Measurements from ENCODE around the gene KLK5. TPM values are rescaled to one million over a fixed set of nuclear protein-coding genes. Genes with fewer than 3 reads are reported as not detected.

Gene KLK5
- total and polyA plus RNA-seq, 2 of the 13 experiments (the other 11 are each of a cell fraction or from before 2014, with no cell fraction given): not detected

DNA sequence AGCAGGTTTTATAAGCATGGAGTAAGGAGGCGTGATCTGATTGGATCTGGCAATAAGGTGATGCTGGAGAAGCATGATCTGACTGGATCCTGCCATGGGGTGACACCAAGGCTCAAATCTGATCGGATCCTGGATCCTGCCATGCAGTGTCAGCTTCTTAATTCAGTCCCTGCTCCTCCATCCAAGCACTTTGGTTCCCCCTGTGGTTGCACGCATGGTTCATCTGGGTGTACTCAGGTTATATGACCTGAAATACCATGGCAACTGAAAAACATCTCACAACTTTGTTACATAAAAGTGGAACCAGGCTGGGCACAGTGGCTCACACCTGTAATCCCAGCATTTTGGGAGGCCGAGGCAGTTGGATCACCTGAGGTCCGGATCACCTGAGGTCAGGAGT lies 24.0 kb downstream of the KLK5 start:
- Histone ChIP-seq H2AFZ (ENCODE audit: low read length) (no peak overlapping the region), H3K36me3 (replicated peaks in 1 of 2; ENCODE audit: control insufficient read depth in 1 of 2, insufficient read depth in 2 of 2, low read length in 2 of 2) (no peaks in the 10 kb centered on the region), H3K4me2 (ENCODE audit: low read depth, low read length) (no peak overlapping the region), H3K27ac (ENCODE audit: extremely low read length, insufficient read depth, low read length) (no peak overlapping the region), H4K20me1 (ENCODE audit: insufficient read depth, low read length) (no peaks in the 10 kb centered on the region), H3K4me3 (replicated peaks in 1 of 3; ENCODE audit: insufficient read depth in 1 of 3, low read depth in 2 of 3, low read length in 3 of 3) (no peak overlapping the region), H3K9ac (ENCODE audit: insufficient read depth, low read depth, low read length) (no peak overlapping the region), H3K9me3 (ENCODE audit: low read length) (no peaks in the 10 kb centered on the region), H3K79me2 (ENCODE audit: insufficient read depth, low read length) (no peaks in the 10 kb centered on the region), H3K27me3 (ENCODE audit: control insufficient read depth in 1 of 2, insufficient read depth in 2 of 2, low read length in 2 of 2) (no peaks in the 10 kb centered on the region; a peak in 1 of 5 replicates), H3K4me1 (ENCODE audit: insufficient read depth, low read length) (no peaks in the 10 kb centered on the region)
- FAIRE-seq: no peak
- DNase-seq (ENCODE audit: low spot score): no peak
- in situ Hi-C loops (cut with HindIII; ENCODE audit: extremely low pct_ligation_motif_present, low pct_unique_long_range_greater_than_20kb) (loop anchor here (25.0 kb wide), 1 partner anchor 158 kb away; the partner anchor contains the start of gene KLK14), intact Hi-C loops (cut with micrococcal nuclease; ENCODE audit: unreplicated experiment) (no loop called here)
- CTCF ChIA-PET (ENCODE audit: low intra/inter-chr PET ratio, low total read pairs): interaction anchor here (0.8 kb wide), 1 partner anchor 88 kb away, joined by 3 read pairs; no protein-coding TSS in a partner anchor
- no peak for ATAC-seq
- 45% methylated on average over 3 of the region's 5 CpGs for WGBS (ENCODE audit: low lambda C conversion rate)
- POLR2A ChIA-PET: no interaction called here
- no TSS peak for BruUV-seq (replicated peaks)
- TF ChIP-seq ZMYM2 (CRISPR knock-in tag; IDR thresholded peaks at IDR 0.05): no peak
- TF ChIP-seq, protein P1, sequence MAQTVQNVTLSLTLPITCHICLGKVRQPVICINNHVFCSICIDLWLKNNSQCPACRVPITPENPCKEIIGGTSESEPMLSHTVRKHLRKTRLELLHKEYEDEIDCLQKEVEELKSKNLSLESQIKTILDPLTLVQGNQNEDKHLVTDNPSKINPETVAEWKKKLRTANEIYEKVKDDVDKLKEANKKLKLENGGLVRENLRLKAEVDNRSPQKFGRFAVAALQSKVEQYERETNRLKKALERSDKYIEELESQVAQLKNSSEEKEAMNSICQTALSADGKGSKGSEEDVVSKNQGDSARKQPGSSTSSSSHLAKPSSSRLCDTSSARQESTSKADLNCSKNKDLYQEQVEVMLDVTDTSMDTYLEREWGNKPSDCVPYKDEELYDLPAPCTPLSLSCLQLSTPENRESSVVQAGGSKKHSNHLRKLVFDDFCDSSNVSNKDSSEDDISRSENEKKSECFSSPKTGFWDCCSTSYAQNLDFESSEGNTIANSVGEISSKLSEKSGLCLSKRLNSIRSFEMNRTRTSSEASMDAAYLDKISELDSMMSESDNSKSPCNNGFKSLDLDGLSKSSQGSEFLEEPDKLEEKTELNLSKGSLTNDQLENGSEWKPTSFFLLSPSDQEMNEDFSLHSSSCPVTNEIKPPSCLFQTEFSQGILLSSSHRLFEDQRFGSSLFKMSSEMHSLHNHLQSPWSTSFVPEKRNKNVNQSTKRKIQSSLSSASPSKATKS (CRISPR knock-in tag; IDR thresholded peaks at IDR 0.05): no peak
- TF ChIP-seq ATF1 (CRISPR knock-in tag; IDR thresholded peaks at IDR 0.05): no peak
- no peak for TF ChIP-seq ZNF382 (CRISPR knock-in tag; IDR thresholded peaks at IDR 0.05; ENCODE audit: borderline replicate concordance)
- TF ChIP-seq, protein P2, sequence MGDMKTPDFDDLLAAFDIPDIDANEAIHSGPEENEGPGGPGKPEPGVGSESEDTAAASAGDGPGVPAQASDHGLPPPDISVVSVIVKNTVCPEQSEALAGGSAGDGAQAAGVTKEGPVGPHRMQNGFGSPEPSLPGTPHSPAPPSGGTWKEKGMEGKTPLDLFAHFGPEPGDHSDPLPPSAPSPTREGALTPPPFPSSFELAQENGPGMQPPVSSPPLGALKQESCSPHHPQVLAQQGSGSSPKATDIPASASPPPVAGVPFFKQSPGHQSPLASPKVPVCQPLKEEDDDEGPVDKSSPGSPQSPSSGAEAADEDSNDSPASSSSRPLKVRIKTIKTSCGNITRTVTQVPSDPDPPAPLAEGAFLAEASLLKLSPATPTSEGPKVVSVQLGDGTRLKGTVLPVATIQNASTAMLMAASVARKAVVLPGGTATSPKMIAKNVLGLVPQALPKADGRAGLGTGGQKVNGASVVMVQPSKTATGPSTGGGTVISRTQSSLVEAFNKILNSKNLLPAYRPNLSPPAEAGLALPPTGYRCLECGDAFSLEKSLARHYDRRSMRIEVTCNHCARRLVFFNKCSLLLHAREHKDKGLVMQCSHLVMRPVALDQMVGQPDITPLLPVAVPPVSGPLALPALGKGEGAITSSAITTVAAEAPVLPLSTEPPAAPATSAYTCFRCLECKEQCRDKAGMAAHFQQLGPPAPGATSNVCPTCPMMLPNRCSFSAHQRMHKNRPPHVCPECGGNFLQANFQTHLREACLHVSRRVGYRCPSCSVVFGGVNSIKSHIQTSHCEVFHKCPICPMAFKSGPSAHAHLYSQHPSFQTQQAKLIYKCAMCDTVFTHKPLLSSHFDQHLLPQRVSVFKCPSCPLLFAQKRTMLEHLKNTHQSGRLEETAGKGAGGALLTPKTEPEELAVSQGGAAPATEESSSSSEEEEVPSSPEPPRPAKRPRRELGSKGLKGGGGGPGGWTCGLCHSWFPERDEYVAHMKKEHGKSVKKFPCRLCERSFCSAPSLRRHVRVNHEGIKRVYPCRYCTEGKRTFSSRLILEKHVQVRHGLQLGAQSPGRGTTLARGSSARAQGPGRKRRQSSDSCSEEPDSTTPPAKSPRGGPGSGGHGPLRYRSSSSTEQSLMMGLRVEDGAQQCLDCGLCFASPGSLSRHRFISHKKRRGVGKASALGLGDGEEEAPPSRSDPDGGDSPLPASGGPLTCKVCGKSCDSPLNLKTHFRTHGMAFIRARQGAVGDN (CRISPR knock-in tag; IDR thresholded peaks at IDR 0.05): no peak
- no peak for TF ChIP-seq ZBTB8A (CRISPR knock-in tag; IDR thresholded peaks at IDR 0.05; ENCODE audit: borderline replicate concordance, low read depth)
- TF ChIP-seq REXO4 (CRISPR knock-in tag; IDR thresholded peaks at IDR 0.05; ENCODE audit: borderline replicate concordance): no peak
- no peak for TF ChIP-seq IKZF4 (CRISPR knock-in tag; IDR thresholded peaks at IDR 0.05; ENCODE audit: borderline replicate concordance, low read depth, not compliant biosample characterization)
- no peak for TF ChIP-seq GATAD1 (CRISPR knock-in tag; IDR thresholded peaks at IDR 0.05)
- TF ChIP-seq MAF1 (CRISPR knock-in tag; IDR thresholded peaks at IDR 0.05; ENCODE audit: borderline replicate concordance): no peak
- TF ChIP-seq, protein P3, sequence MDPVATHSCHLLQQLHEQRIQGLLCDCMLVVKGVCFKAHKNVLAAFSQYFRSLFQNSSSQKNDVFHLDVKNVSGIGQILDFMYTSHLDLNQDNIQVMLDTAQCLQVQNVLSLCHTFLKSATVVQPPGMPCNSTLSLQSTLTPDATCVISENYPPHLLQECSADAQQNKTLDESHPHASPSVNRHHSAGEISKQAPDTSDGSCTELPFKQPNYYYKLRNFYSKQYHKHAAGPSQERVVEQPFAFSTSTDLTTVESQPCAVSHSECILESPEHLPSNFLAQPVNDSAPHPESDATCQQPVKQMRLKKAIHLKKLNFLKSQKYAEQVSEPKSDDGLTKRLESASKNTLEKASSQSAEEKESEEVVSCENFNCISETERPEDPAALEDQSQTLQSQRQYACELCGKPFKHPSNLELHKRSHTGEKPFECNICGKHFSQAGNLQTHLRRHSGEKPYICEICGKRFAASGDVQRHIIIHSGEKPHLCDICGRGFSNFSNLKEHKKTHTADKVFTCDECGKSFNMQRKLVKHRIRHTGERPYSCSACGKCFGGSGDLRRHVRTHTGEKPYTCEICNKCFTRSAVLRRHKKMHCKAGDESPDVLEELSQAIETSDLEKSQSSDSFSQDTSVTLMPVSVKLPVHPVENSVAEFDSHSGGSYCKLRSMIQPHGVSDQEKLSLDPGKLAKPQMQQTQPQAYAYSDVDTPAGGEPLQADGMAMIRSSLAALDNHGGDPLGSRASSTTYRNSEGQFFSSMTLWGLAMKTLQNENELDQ (CRISPR knock-in tag; IDR thresholded peaks at IDR 0.05; ENCODE audit: borderline replicate concordance): no peak
- TF ChIP-seq, protein P4, sequence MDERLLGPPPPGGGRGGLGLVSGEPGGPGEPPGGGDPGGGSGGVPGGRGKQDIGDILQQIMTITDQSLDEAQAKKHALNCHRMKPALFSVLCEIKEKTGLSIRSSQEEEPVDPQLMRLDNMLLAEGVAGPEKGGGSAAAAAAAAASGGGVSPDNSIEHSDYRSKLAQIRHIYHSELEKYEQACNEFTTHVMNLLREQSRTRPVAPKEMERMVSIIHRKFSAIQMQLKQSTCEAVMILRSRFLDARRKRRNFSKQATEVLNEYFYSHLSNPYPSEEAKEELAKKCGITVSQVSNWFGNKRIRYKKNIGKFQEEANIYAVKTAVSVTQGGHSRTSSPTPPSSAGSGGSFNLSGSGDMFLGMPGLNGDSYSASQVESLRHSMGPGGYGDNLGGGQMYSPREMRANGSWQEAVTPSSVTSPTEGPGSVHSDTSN (CRISPR knock-in tag; IDR thresholded peaks at IDR 0.05): no peak
- TF ChIP-seq ZNF570 (CRISPR knock-in tag; IDR thresholded peaks at IDR 0.05; ENCODE audit: borderline replicate concordance): no peak
